Muscle layer of duodenum (tissue), 2 donors: ENCODE results near the gene MIER2.
"Not testable (repeated sequence)": the region's sequence is repeated elsewhere in the genome, so short reads cannot be mapped to it uniquely, and the experiment has no call there.

ENCODE experiments used
- H3K27ac ChIP-seq: one replicate; pipeline ENCODE4 v1.7.0; 2013; ENCODE audit warnings: mild to moderate bottlenecking, low read length
- H3K27me3 ChIP-seq: one replicate; pipeline ENCODE4 v1.7.0; 2013; ENCODE audit warnings: low read depth, mild to moderate bottlenecking, control low read depth, low read length
- H3K36me3 ChIP-seq, 2 donors: one replicate each; pipeline ENCODE4 v1.7.0; 2013; ENCODE audit warnings: low read length in 2 of 2, control low read depth in 1 of 2, mild to moderate bottlenecking in 1 of 2; ENCODE audit not compliant: insufficient read depth in 2 of 2, control insufficient read depth in 1 of 2
- H3K4me1 ChIP-seq, 2 donors: one replicate each; pipeline ENCODE4 v1.7.0; 2013; ENCODE audit warnings: low read length in 2 of 2, mild to moderate bottlenecking in 2 of 2, control low read depth in 1 of 2, moderate library complexity in 1 of 2; ENCODE audit not compliant: insufficient read depth in 2 of 2, control insufficient read depth in 1 of 2
- H3K4me3 ChIP-seq, 2 donors: one replicate each; pipeline ENCODE4 v1.7.0; 2013; ENCODE audit warnings: low read length in 2 of 2, low read depth in 1 of 2, mild to moderate bottlenecking in 1 of 2
- H3K9me3 ChIP-seq, 2 donors: one replicate each; pipeline ENCODE4 v1.7.0; 2013; ENCODE audit warnings: low read length in 2 of 2, control low read depth in 1 of 2, mild to moderate bottlenecking in 1 of 2; ENCODE audit not compliant: control insufficient read depth in 1 of 2
- donor health status: healthy.

Gene MIER2

DNA sequence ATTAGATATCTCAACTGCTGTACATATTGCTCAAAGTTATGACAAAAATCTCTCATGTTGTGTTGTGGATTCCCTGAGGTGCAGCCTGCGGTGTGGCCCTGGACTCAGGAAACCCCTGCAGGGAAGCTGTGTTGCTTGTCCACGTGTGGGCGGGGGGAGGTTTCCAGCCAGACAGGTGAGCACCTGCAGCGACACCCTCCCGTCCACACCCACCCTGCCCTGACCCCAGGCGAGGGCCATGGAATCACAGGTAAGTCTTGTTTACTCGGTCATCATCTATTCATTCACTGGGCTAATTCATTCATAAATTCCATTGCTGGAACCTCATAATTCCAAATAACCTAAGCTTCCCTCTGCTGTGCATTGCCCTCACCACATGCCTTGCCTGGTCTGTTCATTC lies 67.5 kb downstream of the MIER2 start:
- Histone ChIP-seq H3K4me1 (no peaks in the 10 kb centered on the region), H3K27me3 (no peaks in the 10 kb centered on the region), H3K4me3 (no peak overlapping the region), H3K9me3 (no peaks in the 10 kb centered on the region), H3K27ac (no peak overlapping the region), H3K36me3 (no peaks in the 10 kb centered on the region)

DNA sequence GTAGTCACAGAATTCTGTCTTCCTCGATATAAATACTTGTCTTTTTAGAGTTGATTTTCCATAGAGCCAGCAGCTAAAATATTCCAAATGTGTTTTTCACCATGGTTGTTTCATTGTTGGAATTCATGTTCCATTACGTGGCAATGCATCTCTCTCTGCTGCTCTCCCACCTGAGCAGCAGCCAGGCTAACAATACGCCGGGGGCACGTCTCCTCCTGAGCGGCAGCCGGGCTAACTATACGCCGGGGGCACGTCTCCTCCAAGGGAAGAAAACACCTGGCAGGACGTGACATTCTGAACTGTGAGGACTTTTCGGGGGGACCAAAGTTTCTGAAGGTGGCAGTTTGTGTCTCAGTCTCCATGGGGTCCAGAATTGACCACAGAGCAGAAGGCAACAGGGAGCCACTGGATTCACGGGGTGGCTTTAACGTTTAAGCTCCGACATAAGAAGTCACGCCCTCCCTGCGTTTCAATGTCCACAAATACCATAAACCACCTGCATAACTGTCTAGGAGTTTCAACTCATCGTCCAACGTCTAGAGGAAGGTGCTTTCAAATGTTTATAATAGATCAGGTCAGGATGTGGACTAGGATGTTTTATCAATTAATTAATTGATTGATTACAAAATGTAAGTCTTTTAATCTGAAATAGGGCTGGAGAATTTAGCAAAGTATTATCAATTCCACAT lies 68.5 kb downstream of the MIER2 start:
- Histone ChIP-seq H3K4me1 (no peaks in the 10 kb centered on the region), H3K27ac (no peak overlapping the region), H3K4me3 (no peak overlapping the region), H3K36me3 (no peaks in the 10 kb centered on the region), H3K9me3 (no peaks in the 10 kb centered on the region), H3K27me3 (no peaks in the 10 kb centered on the region)

DNA sequence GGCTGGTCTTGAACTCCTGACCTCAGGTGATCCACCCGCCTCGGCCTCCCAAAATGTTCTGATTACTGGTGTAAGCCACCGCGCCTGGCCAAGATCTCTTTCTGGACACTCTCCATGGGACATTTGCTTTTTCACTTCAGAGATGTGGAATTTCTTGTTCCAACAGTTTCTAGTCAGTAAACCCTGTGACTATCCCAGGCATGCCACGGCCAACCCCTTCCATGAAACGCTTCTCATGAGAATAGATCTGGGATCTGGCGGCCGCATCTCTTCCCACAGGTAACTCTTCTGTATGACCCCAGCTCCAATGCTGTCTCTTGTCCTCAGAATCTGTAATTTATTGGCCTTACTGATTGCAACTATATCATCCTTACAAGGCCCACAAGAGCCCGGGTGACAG lies 69.6 kb downstream of the MIER2 start:
- H3K9me3 ChIP-seq: no peaks in the 10 kb centered on the region
- H3K27ac ChIP-seq: no peak overlapping the region
- H3K4me3 ChIP-seq: no peak overlapping the region
- H3K27me3 ChIP-seq: no peaks in the 10 kb centered on the region
- no peaks in the 10 kb centered on the region for H3K36me3 ChIP-seq
- no peaks in the 10 kb centered on the region for H3K4me1 ChIP-seq

DNA sequence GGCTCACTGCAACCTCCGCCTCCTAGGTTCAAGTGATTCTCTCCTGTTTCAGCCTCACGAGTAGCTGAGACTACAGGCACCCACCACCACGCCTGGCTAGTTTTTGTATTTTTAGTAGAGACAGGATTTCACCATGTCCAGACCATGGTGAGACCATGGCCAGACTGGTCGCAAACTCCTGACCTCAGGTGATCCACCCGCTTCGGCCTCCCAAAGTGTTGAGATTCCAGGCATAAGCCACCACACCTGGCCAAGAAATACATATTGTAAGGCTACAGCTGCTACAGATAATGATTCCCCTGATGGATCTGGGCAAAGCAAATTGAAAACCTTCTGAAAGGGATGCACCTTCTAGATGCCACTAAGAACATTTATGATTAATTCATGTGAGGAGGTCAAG lies 71.2 kb downstream of the MIER2 start:
- Histone ChIP-seq H3K27ac (no peak overlapping the region), H3K4me1 (no peaks in the 10 kb centered on the region), H3K36me3 (no peaks in the 10 kb centered on the region), H3K9me3 (no peaks in the 10 kb centered on the region), H3K27me3 (no peaks in the 10 kb centered on the region), H3K4me3 (no peak overlapping the region)

DNA sequence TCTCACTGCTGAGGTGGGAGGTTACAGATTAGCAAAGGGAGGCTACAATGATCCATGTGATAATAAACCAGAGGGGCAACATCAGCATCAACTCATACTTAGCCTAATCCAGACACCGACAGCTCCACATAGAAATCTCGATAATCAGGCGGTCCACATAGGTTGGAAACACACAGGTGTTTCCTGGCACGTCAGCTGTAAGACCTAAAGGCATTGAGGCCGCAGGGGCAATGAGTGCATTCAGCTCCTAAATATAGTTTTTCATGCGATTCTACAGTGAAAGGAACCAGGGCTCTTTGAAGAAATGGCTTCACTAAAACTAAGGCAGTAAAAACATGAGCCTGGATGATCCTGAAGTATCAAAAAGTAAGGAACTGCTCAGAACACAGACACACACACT lies 72.7 kb downstream of the MIER2 start:
- Histone ChIP-seq H3K9me3 (no peaks in the 10 kb centered on the region), H3K36me3 (no peaks in the 10 kb centered on the region), H3K27me3 (peaks cover 2% of the 10 kb centered on the region), H3K27ac (no peak overlapping the region), H3K4me1 (peaks cover 0 to 5% of the 10 kb centered on the region in 2 donors), H3K4me3 (no peak overlapping the region)

DNA sequence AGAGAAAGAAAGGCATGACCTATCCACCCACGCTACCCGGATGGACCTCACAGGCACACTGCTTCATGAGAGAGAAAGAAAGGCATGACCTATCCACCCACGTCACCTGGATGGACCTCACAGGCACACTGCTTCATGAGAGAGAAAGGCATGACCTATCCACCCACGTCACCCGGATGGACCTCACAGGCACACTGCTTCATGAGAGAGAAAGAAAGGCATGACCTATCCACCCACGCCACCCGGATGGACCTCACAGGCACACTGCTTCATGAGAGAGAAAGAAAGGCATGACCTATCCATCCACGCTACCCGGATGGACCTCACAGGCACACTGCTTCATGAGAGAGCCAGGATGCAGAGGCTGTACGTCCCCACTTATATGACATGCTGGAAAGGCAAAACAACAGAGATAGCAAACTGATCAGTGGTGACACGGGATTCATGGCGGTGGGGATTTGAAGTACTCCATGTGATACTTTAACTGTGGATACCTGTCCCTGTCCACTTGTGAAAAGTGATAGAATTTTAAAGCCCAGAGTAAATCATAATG lies 73.8 kb downstream of the MIER2 start:
- not testable (repeated sequence) for H3K4me3 ChIP-seq, H3K36me3 ChIP-seq, H3K4me1 ChIP-seq, H3K27ac ChIP-seq, H3K27me3 ChIP-seq, H3K9me3 ChIP-seq

DNA sequence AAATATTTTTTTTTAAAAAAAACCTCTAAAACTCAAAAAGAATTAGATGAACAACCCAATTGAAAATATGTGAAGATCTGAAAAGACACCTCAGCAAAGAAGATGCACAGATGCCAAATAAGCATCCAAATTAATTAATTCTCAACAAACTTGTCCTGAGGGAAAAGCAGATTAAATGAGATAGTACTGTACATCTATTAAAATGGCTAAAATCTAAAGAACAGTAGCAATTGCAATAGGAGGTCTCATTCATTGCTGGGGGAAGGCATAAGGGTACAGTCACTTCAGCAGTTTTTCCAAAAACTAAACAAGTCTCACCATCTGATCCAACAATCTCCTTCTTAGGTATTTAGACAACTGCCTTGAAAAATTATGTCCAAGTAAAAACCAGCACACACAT lies 75.4 kb downstream of the MIER2 start:
- H3K9me3 ChIP-seq: no peaks in the 10 kb centered on the region
- peaks cover 0 to 10% of the 10 kb centered on the region in 2 donors for H3K4me1 ChIP-seq
- no peaks in the 10 kb centered on the region for H3K36me3 ChIP-seq
- H3K27ac ChIP-seq: no peak overlapping the region
- peaks cover 10% of the 10 kb centered on the region for H3K27me3 ChIP-seq
- no peak overlapping the region for H3K4me3 ChIP-seq

DNA sequence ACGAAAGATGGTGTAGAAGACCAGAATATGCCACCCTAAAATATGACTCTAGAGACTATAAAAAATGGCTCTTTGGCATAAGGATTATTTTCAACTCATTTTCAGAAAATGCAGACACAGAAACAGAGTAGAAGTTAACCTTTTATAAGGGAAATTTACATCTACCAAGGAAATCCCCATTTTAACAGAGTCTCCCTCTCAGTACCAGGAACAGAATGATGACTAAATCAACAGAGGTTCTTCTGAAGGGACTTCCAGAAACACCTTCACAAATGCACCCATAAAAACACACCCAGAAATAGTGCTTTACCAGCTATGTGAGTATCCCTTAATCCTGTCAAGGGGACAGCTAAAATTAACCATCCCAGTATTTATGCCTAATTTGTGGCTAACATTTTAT lies 82.5 kb downstream of the MIER2 start:
- Histone ChIP-seq H3K27ac (no peak overlapping the region), H3K4me1 (peaks cover 0 to 7% of the 10 kb centered on the region in 2 donors), H3K9me3 (no peaks in the 10 kb centered on the region), H3K36me3 (no peaks in the 10 kb centered on the region), H3K27me3 (peaks cover 10% of the 10 kb centered on the region), H3K4me3 (no peak overlapping the region)

DNA sequence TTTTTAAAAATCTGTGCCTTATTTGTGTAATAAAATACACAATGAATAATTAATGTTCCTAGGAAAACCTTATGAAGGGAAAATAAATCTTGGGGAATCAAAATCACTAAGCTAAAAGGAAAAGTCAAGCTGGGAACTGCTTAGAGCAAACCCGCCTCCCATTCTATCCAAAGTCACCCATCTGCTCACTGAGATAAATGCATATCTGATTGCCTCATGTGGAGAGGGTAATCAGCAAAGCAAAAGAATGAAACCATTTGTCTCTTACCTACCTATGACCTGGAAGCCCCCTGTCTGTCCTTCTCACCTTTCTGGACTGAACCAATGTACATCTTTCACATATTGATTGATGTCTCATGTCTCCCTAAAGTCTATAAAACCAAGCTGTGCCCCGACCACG lies 87.8 kb downstream of the MIER2 start:
- H3K27ac ChIP-seq, H3K27me3 ChIP-seq, H3K4me3 ChIP-seq, H3K9me3 ChIP-seq, H3K36me3 ChIP-seq, H3K4me1 ChIP-seq: not testable (repeated sequence)
